ENCODE data around the gene HNF4A.

DNA sequence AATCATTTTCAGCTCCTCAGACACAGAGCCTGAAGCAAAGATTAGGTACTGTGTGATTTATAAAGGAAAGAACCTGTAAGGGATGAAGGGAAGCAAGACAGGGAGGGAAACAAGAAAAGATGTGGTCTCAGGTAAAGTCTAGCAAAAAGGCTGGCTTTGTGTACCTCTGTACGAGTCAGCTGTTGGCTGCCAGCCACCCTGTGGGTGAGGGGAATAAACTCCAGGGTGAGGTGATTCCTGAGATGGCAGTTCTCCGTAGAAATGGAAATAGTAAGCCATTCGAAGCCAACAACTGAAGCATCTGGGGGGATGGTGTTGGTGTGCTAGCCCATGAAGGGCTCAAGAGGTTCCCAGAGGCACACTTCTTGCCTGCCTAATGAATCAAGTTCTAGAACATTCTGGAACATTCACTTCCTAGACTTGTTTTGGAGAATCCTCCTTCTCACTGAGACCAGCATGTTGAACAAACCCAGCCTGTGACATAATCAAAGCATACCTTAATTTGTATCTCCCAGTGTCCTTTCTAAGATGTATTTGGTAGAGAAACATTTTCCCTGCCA is 109.6 kb downstream of the HNF4A start:
- no peak for TF ChIP-seq TEAD1 (CRISPR knock-in tag; IDR thresholded peaks at IDR 0.05)
- TF ChIP-seq, protein P1, sequence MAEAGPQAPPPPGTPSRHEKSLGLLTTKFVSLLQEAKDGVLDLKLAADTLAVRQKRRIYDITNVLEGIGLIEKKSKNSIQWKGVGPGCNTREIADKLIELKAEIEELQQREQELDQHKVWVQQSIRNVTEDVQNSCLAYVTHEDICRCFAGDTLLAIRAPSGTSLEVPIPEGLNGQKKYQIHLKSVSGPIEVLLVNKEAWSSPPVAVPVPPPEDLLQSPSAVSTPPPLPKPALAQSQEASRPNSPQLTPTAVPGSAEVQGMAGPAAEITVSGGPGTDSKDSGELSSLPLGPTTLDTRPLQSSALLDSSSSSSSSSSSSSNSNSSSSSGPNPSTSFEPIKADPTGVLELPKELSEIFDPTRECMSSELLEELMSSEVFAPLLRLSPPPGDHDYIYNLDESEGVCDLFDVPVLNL (CRISPR knock-in tag; IDR thresholded peaks at IDR 0.05; ENCODE audit: borderline replicate concordance, low read depth) = no peak
